Measurements from ENCODE around the gene JAKMIP1. TPM values are rescaled to one million over a fixed set of nuclear protein-coding genes. Genes with fewer than 3 reads are reported as not detected.

JAKMIP1 gene
- total RNA-seq, 4 donors from 2014 or later, result 0.67 to 1.3 (median 1.1) TPM

GRCh38 chr4:6079965-6080364 lies 120.4 kb downstream of the JAKMIP1 start:
- Histone ChIP-seq H3K4me3 (no peak overlapping the region), H3K27ac (no peak overlapping the region), H3K27me3 (peaks cover 0 to 14% (median 0%) of the 10 kb centered on the region in 4 donors), H3K4me1 (no peaks in the 10 kb centered on the region), H3K36me3 (no peaks in the 10 kb centered on the region), H3K9me3 (no peaks in the 10 kb centered on the region)
- 79% methylated on average over 5 of the region's 12 CpGs; no CpG with 5 or more reads in 1 of the 2 donors for WGBS, 2 donors
- TF ChIP-seq, protein P1, sequence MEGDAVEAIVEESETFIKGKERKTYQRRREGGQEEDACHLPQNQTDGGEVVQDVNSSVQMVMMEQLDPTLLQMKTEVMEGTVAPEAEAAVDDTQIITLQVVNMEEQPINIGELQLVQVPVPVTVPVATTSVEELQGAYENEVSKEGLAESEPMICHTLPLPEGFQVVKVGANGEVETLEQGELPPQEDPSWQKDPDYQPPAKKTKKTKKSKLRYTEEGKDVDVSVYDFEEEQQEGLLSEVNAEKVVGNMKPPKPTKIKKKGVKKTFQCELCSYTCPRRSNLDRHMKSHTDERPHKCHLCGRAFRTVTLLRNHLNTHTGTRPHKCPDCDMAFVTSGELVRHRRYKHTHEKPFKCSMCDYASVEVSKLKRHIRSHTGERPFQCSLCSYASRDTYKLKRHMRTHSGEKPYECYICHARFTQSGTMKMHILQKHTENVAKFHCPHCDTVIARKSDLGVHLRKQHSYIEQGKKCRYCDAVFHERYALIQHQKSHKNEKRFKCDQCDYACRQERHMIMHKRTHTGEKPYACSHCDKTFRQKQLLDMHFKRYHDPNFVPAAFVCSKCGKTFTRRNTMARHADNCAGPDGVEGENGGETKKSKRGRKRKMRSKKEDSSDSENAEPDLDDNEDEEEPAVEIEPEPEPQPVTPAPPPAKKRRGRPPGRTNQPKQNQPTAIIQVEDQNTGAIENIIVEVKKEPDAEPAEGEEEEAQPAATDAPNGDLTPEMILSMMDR (IDR thresholded peaks at IDR 0.05), result no peak
- TF ChIP-seq POLR2A (IDR thresholded peaks at IDR 0.05), result no peak
- DNase-seq, result no peak
- intact Hi-C loops (cut with DNase I), result no loop called here

GRCh38 chr4:6078560-6078959 lies 121.8 kb downstream of the JAKMIP1 start:
- H3K27me3 ChIP-seq, result peaks cover 0 to 14% (median 0%) of the 10 kb centered on the region in 4 donors
- H3K4me1 ChIP-seq, result no peaks in the 10 kb centered on the region
- TF ChIP-seq, protein P1 (IDR thresholded peaks at IDR 0.05), result no peak
- TF ChIP-seq POLR2A (IDR thresholded peaks at IDR 0.05), result no peak
- 61 to 77% methylated on average over 7 of the region's 7 CpGs for WGBS, 2 donors
- H3K9me3 ChIP-seq, result no peaks in the 10 kb centered on the region
- intact Hi-C loops (cut with DNase I), result no loop called here
- no peaks in the 10 kb centered on the region for H3K36me3 ChIP-seq
- no peak for DNase-seq
- no peak overlapping the region for H3K27ac ChIP-seq
- no peak overlapping the region for H3K4me3 ChIP-seq

- Histone ChIP-seq H3K27me3 (peaks cover 0 to 17% (median 0%) of the 10 kb centered on the region in 4 donors), H3K27ac (no peak overlapping the region), H3K36me3 (no peaks in the 10 kb centered on the region), H3K9me3 (no peaks in the 10 kb centered on the region), H3K4me3 (no peak overlapping the region), H3K4me1 (no peaks in the 10 kb centered on the region)
- no peak for TF ChIP-seq POLR2A (IDR thresholded peaks at IDR 0.05)
- TF ChIP-seq, protein P1 (IDR thresholded peaks at IDR 0.05), result no peak
- 14 to 61% methylated on average over 1 of the region's 1 CpG for WGBS, 2 donors
- no peak for DNase-seq
- intact Hi-C loops (cut with DNase I), result no loop called here
Observed at GRCh38 chr4:6076391-6076790, 124.0 kb downstream of the JAKMIP1 start.

DNA sequence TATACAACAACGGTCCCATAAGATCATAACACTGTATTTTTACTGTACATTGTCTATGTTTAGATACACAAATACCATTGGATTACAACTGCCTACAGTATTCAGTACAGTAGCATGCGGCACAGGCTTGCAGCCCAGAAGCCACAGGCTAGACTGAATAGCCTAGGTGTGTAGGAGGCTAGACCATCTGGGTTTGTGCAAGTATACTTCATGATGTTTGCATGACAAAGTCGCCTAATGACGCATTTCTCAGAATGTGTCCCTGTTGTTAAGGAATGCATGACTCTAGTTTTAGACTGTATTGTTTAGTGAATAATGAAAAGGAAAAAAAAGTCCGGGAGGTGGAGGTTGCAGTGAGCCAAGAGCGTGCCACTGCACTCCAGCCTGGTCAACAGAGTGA lies 125.6 kb downstream of the JAKMIP1 start:
- WGBS, 2 donors, result 69 to 85% methylated on average over 6 of the region's 6 CpGs
- Histone ChIP-seq H3K27ac (no peak overlapping the region), H3K36me3 (no peaks in the 10 kb centered on the region), H3K9me3 (no peaks in the 10 kb centered on the region), H3K4me1 (no peaks in the 10 kb centered on the region), H3K4me3 (no peak overlapping the region), H3K27me3 (peaks cover 0 to 28% (median 0%) of the 10 kb centered on the region in 4 donors)
- TF ChIP-seq, protein P1 (IDR thresholded peaks at IDR 0.05), result no peak
- TF ChIP-seq POLR2A (IDR thresholded peaks at IDR 0.05), result no peak
- DNase-seq, result no peak
- intact Hi-C loops (cut with DNase I), result no loop called here

- H3K27ac ChIP-seq, result no peak overlapping the region
- intact Hi-C loops (cut with DNase I), result no loop called here
- no peaks in the 10 kb centered on the region for H3K36me3 ChIP-seq
- no peak for DNase-seq
- no peak for TF ChIP-seq POLR2A (IDR thresholded peaks at IDR 0.05)
- TF ChIP-seq, protein P1 (IDR thresholded peaks at IDR 0.05), result no peak
- H3K9me3 ChIP-seq, result no peaks in the 10 kb centered on the region
- H3K4me1 ChIP-seq, result no peaks in the 10 kb centered on the region
- WGBS, 2 donors, result 41 to 49% methylated on average over 7 to 8 of the region's 8 CpGs
- peaks cover 0 to 19% (median 0%) of the 10 kb centered on the region in 4 donors for H3K27me3 ChIP-seq
- no peak overlapping the region for H3K4me3 ChIP-seq
Observed at GRCh38 chr4:6071959-6072720, 128.2 kb downstream of the JAKMIP1 start.

Data from esophagus squamous epithelium (tissue), 5 donors.